ENCODE measurements around the gene GTF2IRD1. TPM values are rescaled to one million over a fixed set of nuclear protein-coding genes. Genes with fewer than 3 reads are reported as not detected.
"Not testable (repeated sequence)": the region's sequence is repeated elsewhere in the genome, so short reads cannot be mapped to it uniquely, and the experiment has no call there.

The GTF2IRD1 gene
- total RNA-seq, 4 donors from 2014 or later = 14.6 to 35.7 (median 17.1) TPM

GRCh38 chr7:74542558-74543117, 88.9 kb downstream of the GTF2IRD1 start:
- WGBS, 2 donors = 62 to 71% methylated on average over 9 of the region's 9 CpGs
- Histone ChIP-seq H3K27ac (peak overlapping the region in 1 of 4 donors; percentile 23), H3K36me3 (peaks cover 0 to 92% (median 0%) of the 10 kb centered on the region in 3 donors), H3K4me1 (no peaks in the 10 kb centered on the region), H3K9me3 (peaks cover 0 to 14% (median 0%) of the 10 kb centered on the region in 4 donors), H3K27me3 (no peaks in the 10 kb centered on the region), H3K4me3 (no peak overlapping the region)
- DNase-seq (ENCODE audit: low spot score in 2 of 2) = no peak
- TF ChIP-seq CTCF (IDR thresholded peaks at IDR 0.05) (no peak), POLR2A (IDR thresholded peaks at IDR 0.05) (no peak)

GRCh38 chr7:74544706-74545469, 91.2 kb downstream of the GTF2IRD1 start:
- H3K36me3 ChIP-seq = peaks cover 0 to 92% (median 0%) of the 10 kb centered on the region in 3 donors
- TF ChIP-seq POLR2A (IDR thresholded peaks at IDR 0.05) (no peak), EP300 (IDR thresholded peaks at IDR 0.05) (no peak), CTCF (IDR thresholded peaks at IDR 0.05) (peak in 3 of 5 experiments; percentile 14 to 25 (median 24))
- H3K27ac ChIP-seq = peak overlapping the region in 1 of 4 donors; percentile 35
- no peak overlapping the region for H3K4me3 ChIP-seq
- no peaks in the 10 kb centered on the region for H3K4me1 ChIP-seq
- H3K9me3 ChIP-seq = peaks cover 0 to 14% (median 0%) of the 10 kb centered on the region in 4 donors
- H3K27me3 ChIP-seq = no peaks in the 10 kb centered on the region
- 55 to 74% methylated on average over 7 to 12 of the region's 12 CpGs for WGBS, 2 donors
- DNase-seq (ENCODE audit: low spot score in 2 of 2) = no peak

GRCh38 chr7:74545921-74546320, 92.2 kb downstream of the GTF2IRD1 start:
- Histone ChIP-seq H3K27me3 (no peaks in the 10 kb centered on the region), H3K9me3 (peaks cover 0 to 14% (median 0%) of the 10 kb centered on the region in 4 donors), H3K36me3 (peaks cover 0 to 83% (median 0%) of the 10 kb centered on the region in 3 donors), H3K27ac (no peak overlapping the region), H3K4me3 (no peak overlapping the region), H3K4me1 (no peaks in the 10 kb centered on the region)
- 98 to 99% methylated on average over 8 of the region's 8 CpGs for WGBS, 2 donors
- TF ChIP-seq CTCF (IDR thresholded peaks at IDR 0.05) (no peak), EP300 (IDR thresholded peaks at IDR 0.05) (no peak), POLR2A (IDR thresholded peaks at IDR 0.05) (no peak)
- DNase-seq (ENCODE audit: low spot score in 2 of 2) = no peak

- H3K27me3 ChIP-seq; DNase-seq (ENCODE audit: low spot score in 2 of 2); H3K4me1 ChIP-seq; H3K9me3 ChIP-seq; H3K4me3 ChIP-seq; H3K27ac ChIP-seq: not testable (repeated sequence)
- H3K36me3 ChIP-seq = peaks cover 0 to 71% (median 0%) of the 10 kb centered on the region in 3 donors
- 73 to 85% methylated on average over 6 to 9 of the region's 10 CpGs for WGBS, 2 donors
Measured at GRCh38 chr7:74553596-74554012, 99.9 kb downstream of the GTF2IRD1 start.

GRCh38 chr7:74554178-74554577, 100.5 kb downstream of the GTF2IRD1 start:
- H3K36me3 ChIP-seq = peaks cover 0 to 71% (median 0%) of the 10 kb centered on the region in 3 donors

More at GRCh38 chr7:74554178-74554577, 100.5 kb downstream of the GTF2IRD1 start:
- Histone ChIP-seq H3K4me3 (no peak overlapping the region), H3K27me3 (no peaks in the 10 kb centered on the region), H3K9me3 (no peaks in the 10 kb centered on the region), H3K4me1 (no peaks in the 10 kb centered on the region), H3K27ac (no peak overlapping the region)
- no peak for DNase-seq (ENCODE audit: low spot score in 2 of 2)
- TF ChIP-seq POLR2A (IDR thresholded peaks at IDR 0.05) (no peak), CTCF (IDR thresholded peaks at IDR 0.05) (no peak), EP300 (IDR thresholded peaks at IDR 0.05) (no peak)
- WGBS, 2 donors = 85 to 88% methylated on average over 7 of the region's 7 CpGs
